GM21515 (cell line): ENCODE results near the gene PLVAP.
"Not testable (repeated sequence)": the region's sequence is repeated elsewhere in the genome, so short reads cannot be mapped to it uniquely, and the experiment has no call there.

ENCODE experiments used
- ATAC-seq: cut with Tn5 transposase; IDR thresholded peaks from one replicate; pipeline ENCODE4 v1.9.1; 2021; ENCODE audit not compliant: unreplicated experiment

Gene PLVAP

GRCh38 chr19:17401628-17402027, 24.5 kb upstream of the PLVAP start:
- ATAC-seq: no peak

- no peak for ATAC-seq
Measured at GRCh38 chr19:17398902-17399527, 21.9 kb upstream of the PLVAP start.

- no peak for ATAC-seq
Measured at GRCh38 chr19:17394891-17395415, 17.8 kb upstream of the PLVAP start.

GRCh38 chr19:17393914-17394313, 16.8 kb upstream of the PLVAP start, which contains the start of gene CCDC194:
TSS of gene CCDC194 (minus strand) at chr19:17394196. CDS start at chr19:17394158, 38 bp downstream.
- no peak for ATAC-seq

GRCh38 chr19:17393002-17393401, 15.9 kb upstream of the PLVAP start:
- no peak for ATAC-seq

GRCh38 chr19:17391371-17392151, 14.4 kb upstream of the PLVAP start:
- no peak for ATAC-seq

- peak; percentile 84 for ATAC-seq
Measured at GRCh38 chr19:17390665-17391370, 13.7 kb upstream of the PLVAP start.

- no peak for ATAC-seq
Measured at GRCh38 chr19:17389957-17390664, 13.0 kb upstream of the PLVAP start.

- no peak for ATAC-seq
Measured at GRCh38 chr19:17389288-17389687, 12.1 kb upstream of the PLVAP start.

GRCh38 chr19:17385878-17386611, 8.9 kb upstream of the PLVAP start:
- ATAC-seq: no peak

GRCh38 chr19:17380426-17381138, 3.4 kb upstream of the PLVAP start:
- ATAC-seq: no peak

GRCh38 chr19:17379221-17379631, 2.1 kb upstream of the PLVAP start:
- no peak for ATAC-seq

- no peak for ATAC-seq
Measured at GRCh38 chr19:17378271-17378670, 1.1 kb upstream of the PLVAP start.

- peak; percentile 85 for ATAC-seq
Measured at GRCh38 chr19:17370026-17370587, 7.0 kb downstream of the PLVAP start.

GRCh38 chr19:17365361-17365760, 11.8 kb downstream of the PLVAP start:
- ATAC-seq: no peak

- not testable (repeated sequence) for ATAC-seq
Measured at GRCh38 chr19:17363852-17364605, 13.1 kb downstream of the PLVAP start.

- ATAC-seq: no peak
Measured at GRCh38 chr19:17359905-17360800, 17.0 kb downstream of the PLVAP start.

- ATAC-seq: no peak
Measured at GRCh38 chr19:17358395-17358794, 18.7 kb downstream of the PLVAP start.
